ENCODE data around the gene WDR44.

- TF ChIP-seq CTCF (IDR thresholded peaks at IDR 0.05; ENCODE audit: insufficient read depth, low read length) (peak; percentile 13), SPI1 (IDR thresholded peaks at IDR 0.05; ENCODE audit: borderline replicate concordance, low read depth) (no peak)
Observed at GRCh38 chrX:118459494-118459893, 113.6 kb downstream of the WDR44 start.
